Kidney (tissue), 14 donors: Measurements from ENCODE around the gene ZFHX2. TPM values are rescaled to one million over a fixed set of nuclear protein-coding genes. Genes with fewer than 3 reads are reported as not detected.
A peak's percentile ranks its signal among the peaks of the same experiment; 100 is the strongest.

Experiments used
- DNase-seq, 5 donors: peaks; one replicate each; pipeline ENCODE4 v3.0.0-alpha.2; 2013 to 2020
- FAIRE-seq: peaks from 2 replicates; lab custom pipeline; 2012; peaks lifted over from hg19 to GRCh38; lab: Jason Lieb, UNC
- H3K27ac ChIP-seq, 2 donors: one replicate each; pipeline ENCODE4 v1.7.0; 2013; ENCODE audit warnings: low read depth in 2 of 2, low read length in 2 of 2, inconsistent platforms in 1 of 2
- H3K27me3 ChIP-seq: one replicate; pipeline ENCODE4 v1.7.1; 2013; ENCODE audit warnings: low read length, inconsistent platforms; ENCODE audit not compliant: control insufficient read depth, insufficient read depth
- H3K36me3 ChIP-seq, 3 donors: one replicate each; pipeline versions ENCODE4 v1.7.0 to v1.7.1; 2013; ENCODE audit warnings: low read length in 3 of 3, control low read depth in 1 of 3, inconsistent platforms in 1 of 3; ENCODE audit not compliant: insufficient read depth in 3 of 3, control insufficient read depth in 2 of 3
- H3K4me1 ChIP-seq, 3 donors: one replicate each; pipeline versions ENCODE4 v1.7.0 to v1.7.1; 2013; ENCODE audit warnings: low read length in 3 of 3, inconsistent platforms in 1 of 3, low read depth in 1 of 3; ENCODE audit not compliant: control insufficient read depth in 2 of 3, insufficient read depth in 2 of 3
- H3K4me3 ChIP-seq, 3 donors: one replicate each; pipeline versions ENCODE4 v1.7.0 to v1.8.1; 2013; ENCODE audit warnings: low read length in 3 of 3, control low read depth in 1 of 3, inconsistent platforms in 1 of 3
- H3K9ac ChIP-seq, 3 donors: one replicate each; pipeline versions ENCODE4 v1.7.0 to v1.7.1; 2013; ENCODE audit warnings: low read length in 3 of 3, control low read depth in 1 of 3, inconsistent platforms in 1 of 3
- H3K9me3 ChIP-seq, 3 donors: one replicate each; pipeline versions ENCODE4 v1.7.0 to v1.7.1; 2013; ENCODE audit warnings: low read length in 3 of 3, control low read depth in 1 of 3, inconsistent platforms in 1 of 3; ENCODE audit not compliant: control insufficient read depth in 2 of 3, insufficient read depth in 1 of 3
- intact Hi-C: fragments of 100-400 bp; cut with DNase I; formaldehyde crosslinking; loops from one replicate; pipeline ENCODE4 v1.11.1; 2022
- polyA plus RNA-seq: library from polyadenylated mRNA; stranded (reverse); fragments of 350-450 nt; fragmentation: Illumina TruSeq; extraction: RNeasy Lipid Tissue Mini Kit (QIAGEN cat#74804); gene quantifications from one replicate; pipeline ENCODE4 v1.2.3, GENCODE V29; 2014; ENCODE audit warnings: low read depth, low replicate concordance; ENCODE audit not compliant: insufficient read depth
- total RNA-seq: library from RNA; stranded (reverse); fragmentation: NEBNext Ultra II Directional; extraction: Animal tissue kit (Norgen Biotek cat#: 25700); gene quantifications from one replicate; pipeline ENCODE4 v1.2.1, GENCODE V29; 2021
- TF ChIP-seq, protein P1 (sequence below): IDR thresholded peaks from 3 replicates; pipeline ENCODE4 v1.5.1; 2012; ENCODE audit warnings: mild to moderate bottlenecking, moderate library complexity, borderline replicate concordance; ENCODE audit not compliant: insufficient read depth; ENCODE audit errors: extremely low read depth
- donor health status: control.
- donor health status: control.
- donor health status: control.
- donor health status: control.
- donor health status: control.
- donor health status: DM: yes; HTN: yes; CAD: no.
- donor health status: Normal renal cell carcinoma (clear cell type).

ZFHX2 gene
- total and polyA plus RNA-seq, 2 donors from 2014 or later: 4.9 to 6.1 TPM

DNA sequence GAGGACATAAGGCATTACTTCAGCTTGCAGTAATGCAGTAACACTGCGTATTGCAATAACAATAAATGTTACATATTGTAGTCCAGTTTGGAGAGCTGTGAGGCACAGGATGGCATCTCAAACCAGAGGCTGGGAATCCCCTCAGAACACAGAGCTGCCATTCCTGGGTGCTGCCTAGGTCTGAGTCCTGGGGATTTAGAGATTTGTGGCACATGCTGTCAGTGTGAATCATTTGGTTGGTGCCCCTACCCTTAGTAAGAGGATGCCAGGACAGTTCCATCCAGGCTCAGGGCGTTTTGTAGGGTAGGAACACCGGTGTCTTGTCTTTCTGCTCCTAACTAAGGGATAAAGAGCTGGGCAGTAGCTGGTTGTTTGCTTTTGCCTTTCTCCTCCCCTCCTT is 22.5 kb downstream of the ZFHX2 start:
- no peaks in the 10 kb centered on the region for H3K27me3 ChIP-seq
- intact Hi-C loops: no loop called here
- FAIRE-seq (no peak), DNase-seq (no peak)
- no peak overlapping the region for H3K27ac ChIP-seq
- no peaks in the 10 kb centered on the region for H3K36me3 ChIP-seq
- TF ChIP-seq, protein P1, sequence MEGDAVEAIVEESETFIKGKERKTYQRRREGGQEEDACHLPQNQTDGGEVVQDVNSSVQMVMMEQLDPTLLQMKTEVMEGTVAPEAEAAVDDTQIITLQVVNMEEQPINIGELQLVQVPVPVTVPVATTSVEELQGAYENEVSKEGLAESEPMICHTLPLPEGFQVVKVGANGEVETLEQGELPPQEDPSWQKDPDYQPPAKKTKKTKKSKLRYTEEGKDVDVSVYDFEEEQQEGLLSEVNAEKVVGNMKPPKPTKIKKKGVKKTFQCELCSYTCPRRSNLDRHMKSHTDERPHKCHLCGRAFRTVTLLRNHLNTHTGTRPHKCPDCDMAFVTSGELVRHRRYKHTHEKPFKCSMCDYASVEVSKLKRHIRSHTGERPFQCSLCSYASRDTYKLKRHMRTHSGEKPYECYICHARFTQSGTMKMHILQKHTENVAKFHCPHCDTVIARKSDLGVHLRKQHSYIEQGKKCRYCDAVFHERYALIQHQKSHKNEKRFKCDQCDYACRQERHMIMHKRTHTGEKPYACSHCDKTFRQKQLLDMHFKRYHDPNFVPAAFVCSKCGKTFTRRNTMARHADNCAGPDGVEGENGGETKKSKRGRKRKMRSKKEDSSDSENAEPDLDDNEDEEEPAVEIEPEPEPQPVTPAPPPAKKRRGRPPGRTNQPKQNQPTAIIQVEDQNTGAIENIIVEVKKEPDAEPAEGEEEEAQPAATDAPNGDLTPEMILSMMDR: no peak
- H3K9ac ChIP-seq: no peak overlapping the region
- no peaks in the 10 kb centered on the region for H3K9me3 ChIP-seq
- peaks cover 0 to 4% (median 0%) of the 10 kb centered on the region in 3 donors for H3K4me1 ChIP-seq
- H3K4me3 ChIP-seq: no peak overlapping the region

DNA sequence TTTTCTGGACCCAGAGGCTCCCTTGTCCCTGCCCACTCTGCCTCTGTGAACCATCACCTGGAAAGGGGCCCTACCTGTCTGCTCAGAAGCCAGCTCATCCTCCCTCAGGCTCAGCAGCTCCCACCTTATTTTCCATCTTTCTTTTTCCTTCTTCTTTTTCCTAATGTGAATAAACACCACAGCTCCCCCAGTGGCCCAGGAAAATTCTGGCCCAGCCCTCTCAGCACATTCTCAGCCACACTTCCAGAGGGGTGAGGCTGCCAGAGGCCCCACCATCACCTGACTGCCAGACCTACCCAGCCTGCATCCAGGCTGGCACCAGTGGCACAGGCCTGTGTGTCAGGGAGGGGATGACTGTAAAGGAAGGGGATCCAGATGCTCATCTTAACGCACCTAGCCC is 23.0 kb downstream of the ZFHX2 start:
- no peak for DNase-seq
- H3K4me3 ChIP-seq: no peak overlapping the region
- H3K36me3 ChIP-seq: no peaks in the 10 kb centered on the region
- no peak overlapping the region for H3K9ac ChIP-seq
- no peaks in the 10 kb centered on the region for H3K9me3 ChIP-seq
- H3K27ac ChIP-seq: no peak overlapping the region
- peaks cover 0 to 4% (median 0%) of the 10 kb centered on the region in 3 donors for H3K4me1 ChIP-seq
- H3K27me3 ChIP-seq: no peaks in the 10 kb centered on the region
- no peak for FAIRE-seq
- TF ChIP-seq, protein P1: no peak
- intact Hi-C loops: no loop called here

DNA sequence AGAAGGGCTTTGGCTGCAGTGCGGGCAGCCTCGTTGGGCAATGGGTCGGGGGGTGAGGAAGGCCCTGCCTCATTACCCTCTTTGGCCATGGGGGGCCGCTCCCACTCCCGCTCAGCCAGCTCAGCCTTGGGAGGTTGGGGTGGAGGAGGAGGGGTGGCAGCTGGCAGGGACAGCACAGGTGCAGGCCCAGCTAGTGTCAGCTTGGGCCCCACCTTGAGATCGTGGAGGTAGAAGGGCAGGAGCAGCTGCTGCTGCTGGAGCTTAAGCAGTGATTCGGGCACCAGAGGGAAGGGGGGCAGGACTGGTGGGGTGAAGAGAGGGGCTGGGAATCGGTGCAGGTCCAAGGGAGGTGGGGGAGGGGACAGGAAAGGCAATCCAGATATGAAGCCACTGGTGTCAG is 26.0 kb downstream of the ZFHX2 start:
- Histone ChIP-seq H3K27me3 (no peaks in the 10 kb centered on the region), H3K9me3 (no peaks in the 10 kb centered on the region), H3K4me3 (no peak overlapping the region), H3K4me1 (peaks cover 0 to 4% (median 0%) of the 10 kb centered on the region in 3 donors), H3K27ac (no peak overlapping the region), H3K36me3 (no peaks in the 10 kb centered on the region), H3K9ac (no peak overlapping the region)
- no peak for FAIRE-seq
- DNase-seq: peak in 1 of 5 donors; percentile 34
- TF ChIP-seq, protein P1: no peak
- intact Hi-C loops: no loop called here

DNA sequence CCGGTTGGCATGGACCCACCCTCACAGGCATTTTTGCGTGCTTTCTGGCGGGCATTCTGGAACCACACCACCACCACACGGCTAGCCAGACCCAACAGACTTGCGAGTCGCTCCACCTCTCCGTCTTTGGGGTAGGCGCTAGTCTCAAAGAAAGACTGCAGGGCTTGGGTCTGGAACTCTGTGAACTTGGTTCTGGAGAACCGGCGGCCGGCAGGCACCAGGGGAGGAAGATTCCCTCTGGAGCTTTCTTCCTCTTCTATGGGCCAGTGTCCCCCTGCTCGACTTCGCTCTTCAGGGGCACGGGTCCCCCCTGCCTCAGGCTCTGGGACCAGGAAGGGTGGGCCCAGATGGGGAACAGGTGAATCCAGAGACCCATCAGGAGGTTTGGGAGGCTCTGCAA is 26.6 kb downstream of the ZFHX2 start:
- FAIRE-seq: no peak

More for the DNA sequence above, 26.6 kb downstream of the ZFHX2 start:
- Histone ChIP-seq H3K36me3 (no peaks in the 10 kb centered on the region), H3K4me3 (no peak overlapping the region), H3K9me3 (no peaks in the 10 kb centered on the region), H3K27me3 (no peaks in the 10 kb centered on the region), H3K4me1 (peaks cover 0 to 2% (median 0%) of the 10 kb centered on the region in 3 donors), H3K9ac (no peak overlapping the region), H3K27ac (no peak overlapping the region)
- TF ChIP-seq, protein P1: no peak
- DNase-seq: peak in 2 of 5 donors; percentile 19 to 59
- intact Hi-C loops: no loop called here
